C4-2B (cell line): ENCODE data around the gene URGCP.

Experiments
- H3K27ac ChIP-seq: fragments of 450-650 bp; 2 replicates; pipeline ENCODE4 v1.5.1; 2017
- ZFX ChIP-seq: fragments of 450-650 bp; IDR thresholded peaks from 2 replicates; pipeline ENCODE4 v1.6.1; 2017
- TF ChIP-seq, protein P1 (sequence below): fragments of 450-650 bp; conservative IDR thresholded peaks from 2 replicates; pipeline ENCODE4 v1.5.1; 2017; ENCODE audit warnings: mild to moderate bottlenecking

Gene URGCP

DNA sequence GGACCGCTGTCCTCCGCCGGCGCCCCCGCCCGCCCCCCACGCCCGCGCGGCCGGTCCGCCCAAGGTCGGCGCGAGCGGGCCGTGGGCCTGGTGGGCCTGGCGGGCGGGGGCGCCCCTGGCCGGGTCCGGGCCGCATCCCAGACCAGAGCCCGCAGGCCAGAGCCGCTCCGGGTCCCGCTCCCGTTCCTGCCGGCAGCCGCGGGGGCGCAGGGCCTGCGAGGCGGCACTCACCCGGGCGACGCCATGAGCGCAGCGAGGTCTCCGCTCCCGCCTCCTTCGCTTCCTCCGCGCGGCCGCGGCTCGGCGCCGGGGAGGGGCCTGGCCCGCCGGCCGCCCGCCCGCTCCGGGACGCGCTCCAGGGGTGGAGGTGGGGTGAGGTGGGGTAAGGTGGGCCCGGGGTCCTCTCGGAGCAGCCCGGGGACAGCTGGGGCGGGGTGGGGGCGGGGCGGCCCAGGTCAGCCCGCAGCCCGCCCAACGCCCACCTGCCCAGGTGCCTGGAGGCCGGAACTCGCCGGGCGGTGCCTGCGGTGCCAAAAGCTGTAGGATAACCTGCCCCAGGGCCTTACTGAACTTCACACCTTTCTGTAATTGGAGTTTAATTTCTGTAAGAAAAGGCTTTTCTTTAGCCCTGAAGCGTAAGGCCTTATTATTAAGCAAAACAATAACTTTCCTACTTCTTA is at the start of gene URGCP:
URGCP (minus strand) TSS at position 266 of the 680 bp plus-strand sequence; CDS start at position 245, 21 bp downstream.
- peak within 1 kb of the TSS; percentile 78 for H3K27ac ChIP-seq
- peak; percentile 98 for TF ChIP-seq ZFX
- TF ChIP-seq, protein P1, sequence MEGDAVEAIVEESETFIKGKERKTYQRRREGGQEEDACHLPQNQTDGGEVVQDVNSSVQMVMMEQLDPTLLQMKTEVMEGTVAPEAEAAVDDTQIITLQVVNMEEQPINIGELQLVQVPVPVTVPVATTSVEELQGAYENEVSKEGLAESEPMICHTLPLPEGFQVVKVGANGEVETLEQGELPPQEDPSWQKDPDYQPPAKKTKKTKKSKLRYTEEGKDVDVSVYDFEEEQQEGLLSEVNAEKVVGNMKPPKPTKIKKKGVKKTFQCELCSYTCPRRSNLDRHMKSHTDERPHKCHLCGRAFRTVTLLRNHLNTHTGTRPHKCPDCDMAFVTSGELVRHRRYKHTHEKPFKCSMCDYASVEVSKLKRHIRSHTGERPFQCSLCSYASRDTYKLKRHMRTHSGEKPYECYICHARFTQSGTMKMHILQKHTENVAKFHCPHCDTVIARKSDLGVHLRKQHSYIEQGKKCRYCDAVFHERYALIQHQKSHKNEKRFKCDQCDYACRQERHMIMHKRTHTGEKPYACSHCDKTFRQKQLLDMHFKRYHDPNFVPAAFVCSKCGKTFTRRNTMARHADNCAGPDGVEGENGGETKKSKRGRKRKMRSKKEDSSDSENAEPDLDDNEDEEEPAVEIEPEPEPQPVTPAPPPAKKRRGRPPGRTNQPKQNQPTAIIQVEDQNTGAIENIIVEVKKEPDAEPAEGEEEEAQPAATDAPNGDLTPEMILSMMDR = no peak

DNA sequence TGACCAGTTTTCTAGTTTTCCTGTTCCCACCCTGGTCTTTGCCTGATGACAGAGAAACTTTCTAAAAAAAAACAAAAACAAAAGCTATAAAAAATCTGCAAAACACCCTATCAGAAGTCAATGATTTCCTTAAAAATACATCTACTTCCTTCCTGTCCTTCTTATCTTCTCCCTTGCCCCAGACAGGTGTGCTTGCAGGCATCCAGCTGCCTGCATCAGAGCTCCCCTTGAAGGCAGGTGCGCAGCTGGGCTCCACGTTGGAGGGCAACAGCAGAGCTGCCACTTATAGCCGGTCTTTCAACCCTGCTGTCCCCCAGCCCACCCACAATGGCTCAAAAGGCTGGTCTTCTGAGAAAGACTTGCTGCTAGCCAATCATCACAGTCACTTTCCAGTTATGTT is 49.6 kb upstream of the URGCP start:
- no peak overlapping the region for H3K27ac ChIP-seq

DNA sequence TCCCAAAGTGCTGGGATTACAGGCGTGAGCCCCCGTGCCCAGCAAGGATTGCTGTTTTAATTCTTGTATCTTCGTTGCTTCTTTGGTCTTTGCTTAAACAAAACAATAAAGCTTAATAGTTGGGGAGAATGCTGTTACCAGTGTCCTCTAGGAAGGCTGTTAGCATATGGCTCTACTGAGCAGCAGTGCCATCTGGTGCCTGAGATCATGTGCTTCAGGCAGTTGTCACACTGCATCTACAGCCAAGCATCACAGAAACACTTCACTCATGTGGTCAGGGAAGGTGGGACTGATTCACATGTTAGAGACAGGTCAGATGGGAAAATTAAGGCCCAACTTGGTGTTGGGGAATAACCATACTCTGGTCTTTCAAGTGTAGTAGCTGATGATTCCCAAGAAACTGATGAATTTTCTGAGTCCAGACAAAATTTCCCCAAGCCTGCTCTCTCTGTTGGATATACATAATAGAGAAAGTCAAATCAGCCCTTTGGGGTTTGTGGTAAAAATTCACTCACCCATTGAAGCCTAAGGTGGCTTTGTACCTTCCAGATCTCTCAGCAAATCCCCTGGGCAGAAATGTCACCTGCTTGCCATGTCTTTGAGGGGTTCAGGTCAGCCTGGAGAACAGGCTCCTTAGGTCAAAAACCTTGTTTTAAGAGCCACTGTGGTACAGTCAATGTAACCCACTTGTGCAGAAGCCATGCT is 48.3 kb upstream of the URGCP start:
- TF ChIP-seq, protein P1 = peak; percentile 53
- TF ChIP-seq ZFX = no peak
- H3K27ac ChIP-seq = no peak overlapping the region

More for the DNA sequence above, 49.6 kb upstream of the URGCP start:
- TF ChIP-seq ZFX = no peak
- TF ChIP-seq, protein P1 = no peak

GRCh38 chr7:43953071-43953470 is 46.7 kb upstream of the URGCP start:
- H3K27ac ChIP-seq = no peak overlapping the region
- TF ChIP-seq, protein P1 = no peak
- TF ChIP-seq ZFX = no peak

DNA sequence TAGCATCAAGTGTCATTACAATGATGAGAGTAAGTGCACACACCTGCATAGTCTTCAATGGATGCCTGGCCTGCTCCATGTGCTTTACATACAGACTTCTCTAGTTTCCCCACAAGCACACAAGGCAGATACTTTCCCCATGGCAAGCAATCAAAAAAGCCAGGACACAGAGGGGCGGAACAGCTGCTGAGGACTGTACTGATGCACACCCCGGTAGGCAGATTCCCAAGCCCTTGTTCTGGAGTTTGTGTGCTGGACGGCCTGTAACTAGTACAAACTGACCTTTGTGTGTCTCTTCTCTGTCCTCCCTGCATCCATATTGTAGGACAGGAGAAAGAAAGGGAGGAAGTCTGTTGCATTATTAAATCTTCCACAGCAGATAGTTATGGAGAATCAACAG is 45.6 kb upstream of the URGCP start:
- no peak overlapping the region for H3K27ac ChIP-seq
- TF ChIP-seq, protein P1 = no peak
- TF ChIP-seq ZFX = no peak

DNA sequence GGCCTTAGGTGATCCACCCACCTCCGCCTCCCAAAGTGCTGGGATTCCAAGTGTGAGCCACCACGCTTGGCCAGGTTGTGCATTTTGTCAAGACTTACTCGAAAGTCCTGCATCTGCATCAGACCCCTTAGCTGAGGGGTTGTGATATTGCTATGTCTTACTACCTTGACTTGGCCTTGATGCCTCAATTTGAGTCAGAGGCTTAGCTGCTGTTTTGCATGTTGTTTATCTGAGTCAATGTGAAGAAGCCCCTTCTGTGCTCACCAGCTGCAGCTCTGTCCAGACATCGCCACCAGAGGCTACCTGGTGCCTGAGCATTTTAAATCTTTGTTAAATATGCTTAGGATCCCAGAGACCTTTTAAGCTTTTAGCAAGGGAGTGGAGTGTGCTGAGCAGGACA is 37.9 kb upstream of the URGCP start:
- TF ChIP-seq, protein P1 = no peak
- TF ChIP-seq ZFX = no peak
- H3K27ac ChIP-seq = no peak overlapping the region

- H3K27ac ChIP-seq = no peak overlapping the region
- TF ChIP-seq, protein P1 = no peak
- TF ChIP-seq ZFX = no peak
These were observed 37.2 kb upstream of the URGCP start for GRCh38 chr7:43943417-43944187.
